HFFc6 (cell line): Measurements from ENCODE around the gene MSRB3. TPM values are rescaled to one million over a fixed set of nuclear protein-coding genes. Genes with fewer than 3 reads are reported as not detected.

Experiments
- DNase-seq: peaks from one replicate; pipeline ENCODE4 v3.0.0-alpha.2; 2018
- H3K27ac Mint-ChIP-seq: 2 replicates; pipeline ENCODE4 v1.8.0; 2020; ENCODE audit warnings: mild to moderate bottlenecking, mixed read lengths
- H3K27me3 Mint-ChIP-seq: 2 replicates; pipeline ENCODE4 v1.8.0; 2021; ENCODE audit warnings: mild to moderate bottlenecking, moderate library complexity, mixed read lengths; ENCODE audit not compliant: insufficient read depth
- H3K36me3 Mint-ChIP-seq: 2 replicates; pipeline ENCODE4 v1.8.0; 2021; ENCODE audit warnings: low read depth, mixed read lengths
- H3K4me1 Mint-ChIP-seq: 2 replicates; pipeline ENCODE4 v1.8.0; 2020; ENCODE audit warnings: low read depth, mixed read lengths
- H3K4me3 Mint-ChIP-seq: 2 replicates; pipeline ENCODE4 v1.8.0; 2020; ENCODE audit warnings: mild to moderate bottlenecking, moderate library complexity, mixed read lengths
- H3K9me3 Mint-ChIP-seq: 2 replicates; pipeline ENCODE4 v1.8.0; 2020; ENCODE audit warnings: mild to moderate bottlenecking, mixed read lengths
- total RNA-seq, 6 experiments: library from RNA; stranded (reverse); fragmentation: NEBNext Ultra II Directional; extraction: Animal tissue kit (Norgen Biotek cat#: 25700); gene quantifications; 2 replicates in 1 of 6; 3 replicates in 5 of 6; pipeline ENCODE4 v1.2.3, GENCODE V29; 2021
- TF ChIP-seq, protein P1 (sequence below): fragments of 200-600 bp; sonication (generic); IDR thresholded peaks from 2 replicates; pipeline ENCODE4 v1.5.0; 2021; ENCODE audit warnings: antibody characterized with exemption, mild to moderate bottlenecking

The MSRB3 gene
- total RNA-seq, 6 experiments from 2014 or later: 108 to 143 (median 127) TPM

DNA sequence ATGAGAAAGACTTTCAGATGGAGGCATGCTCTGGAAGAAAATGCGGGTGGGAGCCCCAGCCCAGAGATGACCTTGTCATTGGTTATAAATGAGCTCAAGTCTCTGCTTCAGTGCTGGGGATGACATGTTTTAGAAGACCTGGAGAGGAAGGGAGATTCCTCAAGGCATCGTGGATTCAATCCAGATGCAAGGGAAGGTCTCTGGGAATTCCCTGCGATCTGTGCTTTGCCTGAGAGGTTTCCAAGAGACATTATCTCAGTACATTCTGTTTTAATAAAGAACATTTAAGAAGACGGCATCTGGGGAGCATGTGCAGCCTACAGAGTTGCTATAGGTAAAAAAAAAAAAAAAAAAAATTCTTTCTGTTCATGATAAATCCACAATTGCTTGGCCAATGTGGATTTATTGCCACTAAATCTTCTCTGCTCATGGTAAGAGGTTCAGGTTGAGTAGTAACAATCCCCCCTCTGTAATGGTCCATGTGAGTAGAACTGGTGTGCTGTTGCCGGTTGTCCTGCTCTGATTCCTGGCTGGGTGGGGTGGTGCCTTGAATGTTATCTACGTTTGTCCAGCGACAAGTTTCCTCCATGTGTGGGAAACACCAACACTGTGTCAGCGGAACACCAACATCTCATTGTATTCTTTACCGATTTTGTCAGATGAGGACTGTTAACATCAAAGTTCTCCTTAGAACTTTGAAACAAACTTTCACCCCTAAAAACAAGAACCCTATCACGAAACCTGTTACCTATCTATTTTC lies 230.0 kb downstream of the MSRB3 start:
- H3K4me3 Mint-ChIP-seq: no peak overlapping the region
- H3K4me1 Mint-ChIP-seq: no peaks in the 10 kb centered on the region
- DNase-seq: no peak
- no peaks in the 10 kb centered on the region for H3K36me3 Mint-ChIP-seq
- TF ChIP-seq, protein P1, sequence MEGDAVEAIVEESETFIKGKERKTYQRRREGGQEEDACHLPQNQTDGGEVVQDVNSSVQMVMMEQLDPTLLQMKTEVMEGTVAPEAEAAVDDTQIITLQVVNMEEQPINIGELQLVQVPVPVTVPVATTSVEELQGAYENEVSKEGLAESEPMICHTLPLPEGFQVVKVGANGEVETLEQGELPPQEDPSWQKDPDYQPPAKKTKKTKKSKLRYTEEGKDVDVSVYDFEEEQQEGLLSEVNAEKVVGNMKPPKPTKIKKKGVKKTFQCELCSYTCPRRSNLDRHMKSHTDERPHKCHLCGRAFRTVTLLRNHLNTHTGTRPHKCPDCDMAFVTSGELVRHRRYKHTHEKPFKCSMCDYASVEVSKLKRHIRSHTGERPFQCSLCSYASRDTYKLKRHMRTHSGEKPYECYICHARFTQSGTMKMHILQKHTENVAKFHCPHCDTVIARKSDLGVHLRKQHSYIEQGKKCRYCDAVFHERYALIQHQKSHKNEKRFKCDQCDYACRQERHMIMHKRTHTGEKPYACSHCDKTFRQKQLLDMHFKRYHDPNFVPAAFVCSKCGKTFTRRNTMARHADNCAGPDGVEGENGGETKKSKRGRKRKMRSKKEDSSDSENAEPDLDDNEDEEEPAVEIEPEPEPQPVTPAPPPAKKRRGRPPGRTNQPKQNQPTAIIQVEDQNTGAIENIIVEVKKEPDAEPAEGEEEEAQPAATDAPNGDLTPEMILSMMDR: no peak
- peaks cover under 1% of the 10 kb centered on the region; the same call in 1 of the 2 replicates for H3K27me3 Mint-ChIP-seq
- no peaks in the 10 kb centered on the region for H3K9me3 Mint-ChIP-seq
- H3K27ac Mint-ChIP-seq: no peak overlapping the region

DNA sequence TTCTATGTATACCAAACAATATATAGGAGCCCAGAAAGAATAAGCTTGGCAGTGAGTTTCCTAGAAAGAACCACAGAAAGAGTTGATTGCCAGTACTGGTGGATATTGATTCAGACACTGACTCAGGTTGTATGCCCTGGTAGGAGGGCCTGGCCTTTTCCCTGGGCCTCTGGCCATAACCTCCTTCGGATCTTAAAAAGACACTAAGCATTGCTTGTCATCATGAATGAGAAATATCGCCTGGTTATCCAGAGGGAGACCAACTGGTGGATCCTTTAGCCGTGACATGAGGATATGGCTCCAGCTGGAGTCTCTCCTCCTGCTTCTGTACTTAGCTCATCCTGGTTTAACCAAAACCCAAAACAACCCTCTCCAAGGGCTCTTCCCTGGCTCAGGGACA lies 231.5 kb downstream of the MSRB3 start:
- no peaks in the 10 kb centered on the region for H3K4me1 Mint-ChIP-seq
- no peaks in the 10 kb centered on the region for H3K9me3 Mint-ChIP-seq
- no peaks in the 10 kb centered on the region for H3K36me3 Mint-ChIP-seq
- H3K27ac Mint-ChIP-seq: no peak overlapping the region
- DNase-seq: no peak
- H3K27me3 Mint-ChIP-seq: peaks cover 2% of the 10 kb centered on the region; the same call in 1 of the 2 replicates
- no peak overlapping the region for H3K4me3 Mint-ChIP-seq
- TF ChIP-seq, protein P1: no peak

DNA sequence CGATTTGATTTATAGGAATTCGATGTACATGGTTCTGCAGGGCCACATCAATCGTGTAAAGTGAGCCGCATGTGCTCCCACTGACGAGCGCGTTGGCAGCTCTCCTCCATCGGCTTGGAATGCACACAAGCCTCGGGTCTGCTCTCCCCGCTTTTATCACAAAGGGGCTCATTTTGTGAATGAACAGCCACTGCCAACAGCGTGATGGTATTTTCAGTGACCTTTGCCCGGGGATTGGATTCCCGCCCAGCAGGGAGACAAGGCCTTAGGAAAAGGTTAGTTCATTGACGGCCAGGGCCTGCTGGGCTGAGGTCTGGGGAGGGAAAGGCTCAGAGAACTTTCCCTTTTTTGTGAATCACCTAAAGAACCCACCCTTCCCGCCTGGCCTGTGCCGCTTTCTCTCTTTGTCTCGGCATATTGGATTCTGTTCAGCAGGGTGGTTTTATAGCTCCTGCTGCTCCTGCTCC lies 232.1 kb downstream of the MSRB3 start:
- Mint-ChIP-seq H3K27me3 (peaks cover 2% of the 10 kb centered on the region; the same call in 1 of the 2 replicates), H3K27ac (no peak overlapping the region), H3K9me3 (no peaks in the 10 kb centered on the region), H3K4me1 (no peaks in the 10 kb centered on the region), H3K36me3 (no peaks in the 10 kb centered on the region), H3K4me3 (no peak overlapping the region)
- DNase-seq: no peak
- TF ChIP-seq, protein P1: no peak

DNA sequence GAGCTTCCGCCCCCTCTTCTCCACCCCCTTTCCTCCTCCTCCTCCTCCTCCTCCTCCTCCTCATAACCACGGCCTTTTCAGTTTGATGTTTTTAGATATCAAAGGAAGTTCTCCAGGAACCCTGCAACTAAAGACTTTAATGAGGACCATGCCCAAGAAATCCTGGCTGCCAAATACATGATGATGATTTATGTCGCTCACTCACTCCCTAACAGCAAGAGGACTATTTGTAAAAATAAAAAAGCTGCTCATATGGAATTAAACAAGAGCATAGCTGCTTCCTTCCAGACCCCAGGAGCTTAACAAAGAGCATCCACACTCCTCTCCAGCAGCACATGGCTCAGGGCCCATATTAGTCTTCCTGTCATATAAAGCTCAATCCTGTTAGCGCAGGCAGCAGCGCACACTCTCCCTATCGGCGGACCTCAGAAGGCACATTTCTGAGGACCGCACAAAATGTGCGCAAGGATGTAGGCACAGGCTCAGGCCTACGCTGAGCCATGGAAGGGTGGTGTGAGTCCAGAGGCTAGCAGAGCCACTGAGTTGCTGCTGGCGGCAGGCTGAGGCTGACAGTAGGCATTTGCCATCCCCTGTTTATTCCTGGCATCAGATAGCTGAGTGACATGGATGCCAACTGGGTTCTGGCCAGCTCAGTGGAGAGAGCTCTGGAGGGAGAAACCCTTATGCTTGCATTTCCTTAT lies 232.8 kb downstream of the MSRB3 start:
- DNase-seq: no peak
- Mint-ChIP-seq H3K9me3 (no peaks in the 10 kb centered on the region), H3K27me3 (peaks cover 2% of the 10 kb centered on the region; the same call in 1 of the 2 replicates), H3K36me3 (no peaks in the 10 kb centered on the region), H3K4me1 (no peaks in the 10 kb centered on the region), H3K4me3 (no peak overlapping the region), H3K27ac (no peak overlapping the region)
- TF ChIP-seq, protein P1: no peak

DNA sequence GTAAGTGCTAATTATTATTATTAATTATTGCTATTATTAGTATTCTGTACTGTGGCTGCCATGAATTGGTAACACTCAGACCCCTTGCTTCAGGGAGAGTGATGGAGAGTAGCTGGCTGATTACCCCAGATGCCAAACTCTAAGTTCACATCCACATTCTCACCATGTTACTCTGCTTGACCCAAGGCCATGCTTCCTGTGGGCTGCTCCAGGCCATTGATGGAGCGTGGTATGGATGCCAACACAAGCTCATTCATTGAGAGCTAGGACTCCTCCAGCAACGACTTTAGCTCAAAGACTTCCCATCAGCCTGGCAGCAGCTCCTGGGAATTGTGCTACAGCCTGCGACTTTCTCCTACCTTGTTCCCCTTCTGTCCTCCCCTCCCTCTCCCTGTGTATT lies 233.4 kb downstream of the MSRB3 start:
- Mint-ChIP-seq H3K9me3 (no peaks in the 10 kb centered on the region), H3K36me3 (no peaks in the 10 kb centered on the region), H3K4me3 (no peak overlapping the region), H3K27me3 (peaks cover 2% of the 10 kb centered on the region; the same call in 1 of the 2 replicates), H3K4me1 (no peaks in the 10 kb centered on the region), H3K27ac (no peak overlapping the region)
- TF ChIP-seq, protein P1: no peak
- no peak for DNase-seq

Other genes with a start within 250 kb of the MSRB3 start
- gene WIF1, start 157.4 kb upstream of the MSRB3 start, total RNA-seq: not detected
- 10 to 100 TPM; 16.7 to 21.5 (median 17.8) TPM for gene LEMD3, start 109.1 kb upstream of the MSRB3 start, total RNA-seq